HCT116 (cell line): ENCODE results near the gene GP9. TPM values are rescaled to one million over a fixed set of nuclear protein-coding genes. Genes with fewer than 3 reads are reported as not detected.

ENCODE experiments used
- ATAC-seq: fragments of 200-7000 bp; cut with Tn5 transposase; 2 replicates; pipeline ENCODE4 v1.9.1; 2020; ENCODE audit warnings: mild to moderate bottlenecking, moderate library complexity
- BruUV-seq: library from RNA; stranded (reverse); fragments of 400-500 nt; replicated peaks from 2 replicates; lab custom pipeline; 2021; lab: Mats Ljungman, UMichigan
- CTCF ChIA-PET: fragments of 300-600 bp; sonication (Branson Sonifier 250); formaldehyde crosslinking; loops from one replicate; lab custom pipeline; 2021; ENCODE audit warnings: antibody characterized with exemption; lab: Charles Lee
- POLR2A ChIA-PET: fragments of 300-600, 350-600 bp; sonication (Branson Sonifier 250); formaldehyde crosslinking; loops from one replicate; lab custom pipeline; 2021; ENCODE audit warnings: antibody characterized with exemption; lab: Charles Lee
- RAD21 ChIA-PET, 2 experiments: fragments of 300-600 bp; sonication (Branson Sonifier 250); formaldehyde crosslinking; loops; one replicate each; lab custom pipeline; 2023; ENCODE audit warnings: low total read pairs in 2 of 2; ENCODE audit not compliant: uncharacterized antibody in 2 of 2, unreplicated experiment in 2 of 2, low non-redundant PET in 1 of 2; lab: Charles Lee
- DNase-seq: peaks from one replicate; pipeline ENCODE4 v3.0.0-alpha.2; 2010; ENCODE audit warnings: low read depth, low spot score
- H2AFZ ChIP-seq: fragments of 200-600 bp; shearing (Covaris generic), sonication (generic); 2 replicates; pipeline ENCODE4 v1.6.1; 2017; ENCODE audit warnings: low read depth, mixed run types, mixed read lengths, antibody characterized with exemption, low read length; ENCODE audit not compliant: poor library complexity, severe bottlenecking
- H3K27ac ChIP-seq: 2 replicates; pipeline ENCODE4 v1.5.1; 2012; ENCODE audit warnings: low read depth, low read length
- H3K27me3 ChIP-seq: fragments of 200-600 bp; sonication (generic); 2 replicates; pipeline ENCODE4 v1.6.1; 2016; ENCODE audit warnings: mixed run types, low read length, mixed read lengths; ENCODE audit not compliant: insufficient read depth
- H3K36me3 ChIP-seq, 2 experiments: fragments of 200-500 bp in 1 of 2; fragments of 200-600 bp in 1 of 2; sonication (Bioruptor generic) in 1 of 2; sonication (generic) in 1 of 2; 2 replicates each; pipeline versions ENCODE4 v1.5.1 to v1.6.1; 2014 to 2016; ENCODE audit warnings: low read length in 2 of 2, inconsistent platforms in 1 of 2, mixed read lengths in 1 of 2, mixed run types in 1 of 2; ENCODE audit not compliant: insufficient read depth in 2 of 2, control insufficient read depth in 1 of 2
- H3K4me1 ChIP-seq, 2 experiments: fragments of 200-600 bp in 1 of 2; sonication (generic) in 1 of 2; 2 replicates each; pipeline versions ENCODE4 v1.5.1 to v1.6.1; 2012 to 2017; ENCODE audit warnings: low read length in 2 of 2, inconsistent platforms in 1 of 2, mild to moderate bottlenecking in 1 of 2, mixed read lengths in 1 of 2, mixed run types in 1 of 2, moderate library complexity in 1 of 2; ENCODE audit not compliant: insufficient read depth in 2 of 2, control insufficient read depth in 1 of 2
- H3K4me2 ChIP-seq: fragments of 200-600 bp; sonication (generic); 2 replicates; pipeline ENCODE4 v1.6.1; 2017; ENCODE audit warnings: mixed run types, low read length, mixed read lengths
- H3K4me3 ChIP-seq, 2 experiments: fragments of 200-600 bp in 1 of 2; sonication (generic) in 1 of 2; replicated peaks in 1 of 2; 2 replicates each; pipeline ENCODE4 v1.5.1; 2011 to 2016; ENCODE audit warnings: low read length in 2 of 2, control low read depth in 1 of 2, low read depth in 1 of 2, mild to moderate bottlenecking in 1 of 2, mixed read lengths in 1 of 2, mixed run types in 1 of 2
- H3K79me2 ChIP-seq: fragments of 200-600 bp; sonication (generic); 2 replicates; pipeline ENCODE4 v1.6.1; 2017; ENCODE audit warnings: mild to moderate bottlenecking, mixed run types, low read length, moderate library complexity, mixed read lengths; ENCODE audit not compliant: insufficient read depth
- H3K9ac ChIP-seq: fragments of 200-600 bp; sonication (generic); 2 replicates; pipeline ENCODE4 v1.6.1; 2016; ENCODE audit warnings: low read length, mixed read lengths
- H3K9me2 ChIP-seq: fragments of 200-600 bp; sonication (generic), shearing (Covaris generic); 2 replicates; pipeline ENCODE4 v1.6.1; 2017; ENCODE audit warnings: mixed run types, mild to moderate bottlenecking, moderate library complexity; ENCODE audit not compliant: insufficient read depth
- H3K9me3 ChIP-seq, 2 experiments: fragments of 200-500 bp in 1 of 2; fragments of 200-600 bp in 1 of 2; sonication (Bioruptor generic) in 1 of 2; sonication (generic) in 1 of 2; 2 replicates each; pipeline ENCODE4 v1.6.1; 2014 to 2017; ENCODE audit warnings: low read length in 2 of 2, mixed read lengths in 2 of 2, inconsistent platforms in 1 of 2, low read depth in 1 of 2, mild to moderate bottlenecking in 1 of 2, mixed run types in 1 of 2, moderate library complexity in 1 of 2; ENCODE audit not compliant: control insufficient read depth in 1 of 2, insufficient read depth in 1 of 2
- H4K20me1 ChIP-seq: fragments of 200-600 bp; sonication (generic), shearing (Covaris generic); 2 replicates; pipeline ENCODE4 v1.6.1; 2017; ENCODE audit warnings: mixed run types, mild to moderate bottlenecking, moderate library complexity; ENCODE audit not compliant: insufficient read depth
- CBX3 ChIP-seq: IDR thresholded peaks from 2 replicates; pipeline ENCODE4 v1.6.1; 2012; ENCODE audit warnings: low read depth
- EGR1 ChIP-seq: IDR thresholded peaks from 2 replicates; pipeline ENCODE4 v1.6.1; 2012; ENCODE audit warnings: low read depth
- ELF1 ChIP-seq: IDR thresholded peaks from 2 replicates; pipeline ENCODE4 v1.6.1; 2012; ENCODE audit warnings: low read depth, borderline replicate concordance
- EZH2 ChIP-seq: fragments of 200-600 bp; sonication (generic); IDR thresholded peaks from 2 replicates; pipeline ENCODE4 v1.6.1; 2017; ENCODE audit warnings: antibody characterized with exemption, mixed run types
- EZH2phosphoT487 ChIP-seq: fragments of 200-600 bp; IDR thresholded peaks from 2 replicates; pipeline ENCODE4 v1.6.1; 2018; ENCODE audit warnings: antibody characterized with exemption, borderline replicate concordance
- FOSL1 ChIP-seq: IDR thresholded peaks from 2 replicates; pipeline ENCODE4 v1.6.1; 2012; ENCODE audit warnings: low read depth
- MAX ChIP-seq: IDR thresholded peaks from 2 replicates; pipeline ENCODE4 v1.6.1; 2012
- POLR2AphosphoS5 ChIP-seq: IDR thresholded peaks from 2 replicates; pipeline ENCODE4 v1.6.1; 2011; ENCODE audit warnings: mild to moderate bottlenecking, low read depth, low read length, moderate library complexity
- REST ChIP-seq: IDR thresholded peaks from 2 replicates; pipeline ENCODE4 v1.6.1; 2012; ENCODE audit warnings: low read depth
- SIN3A ChIP-seq: IDR thresholded peaks from 2 replicates; pipeline ENCODE4 v1.6.1; 2012; ENCODE audit warnings: low read depth
- SP1 ChIP-seq: IDR thresholded peaks from 2 replicates; pipeline ENCODE4 v1.6.1; 2012; ENCODE audit warnings: low read depth
- SRF ChIP-seq: IDR thresholded peaks from 2 replicates; pipeline ENCODE4 v1.6.1; 2012; ENCODE audit warnings: low read depth
- YY1 ChIP-seq: IDR thresholded peaks from 2 replicates; pipeline ENCODE4 v1.6.1; 2011; ENCODE audit warnings: low read length, low read depth, moderate library complexity, mild to moderate bottlenecking; ENCODE audit not compliant: insufficient replicate concordance; ENCODE audit errors: extremely low read depth
- ZFX ChIP-seq: fragments of 450-650 bp; IDR thresholded peaks from 2 replicates; pipeline ENCODE4 v1.6.1; 2017
- intact Hi-C: fragments of 100-400 bp; cut with micrococcal nuclease; formaldehyde crosslinking; loops from 2 replicates; pipeline ENCODE4 v1.10.0; 2022
- total RNA-seq: library from RNA; stranded (reverse); gene quantifications from one replicate; pipeline ENCODE4 v1.2.1, GENCODE V29; 2021; ENCODE audit not compliant: unreplicated experiment
- TF ChIP-seq, protein P1 (sequence below): IDR thresholded peaks from 2 replicates; pipeline ENCODE4 v1.6.1; 2011; ENCODE audit warnings: mild to moderate bottlenecking, low read length, moderate library complexity; ENCODE audit not compliant: insufficient replicate concordance; ENCODE audit errors: extremely low read depth
- TF ChIP-seq, protein P2 (sequence below), 3 experiments: fragments of 200-600 bp in 1 of 3; sonication (generic) in 1 of 3; IDR thresholded peaks in 2 of 3; conservative IDR thresholded peaks in 1 of 3; 2 replicates each; pipeline ENCODE4 v1.5.1; 2012 to 2017; ENCODE audit warnings: low read depth in 2 of 3, low read length in 2 of 3, antibody characterized with exemption in 1 of 3, borderline replicate concordance in 1 of 3, control low read depth in 1 of 3, mild to moderate bottlenecking in 1 of 3, mixed read lengths in 1 of 3, mixed run types in 1 of 3, moderate library complexity in 1 of 3; ENCODE audit not compliant: insufficient read depth in 1 of 3
- TF ChIP-seq, protein P3 (sequence below): IDR thresholded peaks from 2 replicates; pipeline ENCODE4 v1.6.1; 2012

The GP9 gene
- total RNA-seq, 1 experiment from 2014 or later, result not detected

DNA sequence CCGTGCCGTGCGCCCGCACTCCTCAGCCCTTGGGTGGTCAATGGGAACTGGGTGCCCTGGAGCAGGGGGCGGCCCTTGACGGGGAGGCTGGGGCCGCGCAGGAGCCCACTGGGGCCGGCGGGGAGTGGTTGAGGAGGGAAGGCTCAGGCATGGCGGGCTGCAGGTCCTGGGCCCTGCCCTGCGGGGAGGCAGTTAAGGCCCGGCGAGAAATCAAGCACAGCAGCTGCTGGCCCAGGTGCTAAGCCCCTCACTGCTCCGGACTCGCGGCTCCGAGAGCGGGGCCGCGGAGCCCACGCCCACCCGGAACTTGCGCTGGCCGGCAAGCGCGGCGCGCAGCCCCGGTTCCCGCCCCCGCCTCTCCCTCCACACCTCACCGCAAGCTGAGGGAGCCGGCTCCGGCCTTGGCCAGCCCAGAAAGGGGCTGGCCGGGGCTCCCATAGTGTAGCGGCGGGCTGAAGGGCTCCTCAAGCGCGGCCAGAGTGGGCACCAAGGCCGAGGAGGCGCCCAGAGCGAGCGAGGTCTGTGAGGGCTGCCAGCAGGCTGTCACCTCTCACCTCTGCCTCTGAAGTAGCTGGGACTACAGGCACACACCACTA is 7.8 kb downstream of the GP9 start:
- Histone ChIP-seq H3K4me3 (no peak overlapping the region), H3K27ac (no peak overlapping the region), H3K4me2 (no peak overlapping the region), H3K9me2 (no peaks in the 10 kb centered on the region), H4K20me1 (no peaks in the 10 kb centered on the region), H3K9me3 (no peaks in the 10 kb centered on the region), H3K36me3 (no peaks in the 10 kb centered on the region), H3K4me1 (no peaks in the 10 kb centered on the region), H3K27me3 (no peaks in the 10 kb centered on the region), H3K9ac (no peak overlapping the region), H3K79me2 (no peaks in the 10 kb centered on the region), H2AFZ (no peak overlapping the region)
- BruUV-seq, result no TSS peak
- DNase-seq (no peak), ATAC-seq (no peak)
- TF ChIP-seq SIN3A, result no peak
- TF ChIP-seq SP1, result no peak
- no peak for TF ChIP-seq EZH2
- TF ChIP-seq, protein P1, sequence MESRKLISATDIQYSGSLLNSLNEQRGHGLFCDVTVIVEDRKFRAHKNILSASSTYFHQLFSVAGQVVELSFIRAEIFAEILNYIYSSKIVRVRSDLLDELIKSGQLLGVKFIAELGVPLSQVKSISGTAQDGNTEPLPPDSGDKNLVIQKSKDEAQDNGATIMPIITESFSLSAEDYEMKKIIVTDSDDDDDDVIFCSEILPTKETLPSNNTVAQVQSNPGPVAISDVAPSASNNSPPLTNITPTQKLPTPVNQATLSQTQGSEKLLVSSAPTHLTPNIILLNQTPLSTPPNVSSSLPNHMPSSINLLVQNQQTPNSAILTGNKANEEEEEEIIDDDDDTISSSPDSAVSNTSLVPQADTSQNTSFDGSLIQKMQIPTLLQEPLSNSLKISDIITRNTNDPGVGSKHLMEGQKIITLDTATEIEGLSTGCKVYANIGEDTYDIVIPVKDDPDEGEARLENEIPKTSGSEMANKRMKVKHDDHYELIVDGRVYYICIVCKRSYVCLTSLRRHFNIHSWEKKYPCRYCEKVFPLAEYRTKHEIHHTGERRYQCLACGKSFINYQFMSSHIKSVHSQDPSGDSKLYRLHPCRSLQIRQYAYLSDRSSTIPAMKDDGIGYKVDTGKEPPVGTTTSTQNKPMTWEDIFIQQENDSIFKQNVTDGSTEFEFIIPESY, result no peak
- no peak for TF ChIP-seq REST
- no peak for TF ChIP-seq ZFX
- no peak for TF ChIP-seq EGR1
- TF ChIP-seq, protein P2, sequence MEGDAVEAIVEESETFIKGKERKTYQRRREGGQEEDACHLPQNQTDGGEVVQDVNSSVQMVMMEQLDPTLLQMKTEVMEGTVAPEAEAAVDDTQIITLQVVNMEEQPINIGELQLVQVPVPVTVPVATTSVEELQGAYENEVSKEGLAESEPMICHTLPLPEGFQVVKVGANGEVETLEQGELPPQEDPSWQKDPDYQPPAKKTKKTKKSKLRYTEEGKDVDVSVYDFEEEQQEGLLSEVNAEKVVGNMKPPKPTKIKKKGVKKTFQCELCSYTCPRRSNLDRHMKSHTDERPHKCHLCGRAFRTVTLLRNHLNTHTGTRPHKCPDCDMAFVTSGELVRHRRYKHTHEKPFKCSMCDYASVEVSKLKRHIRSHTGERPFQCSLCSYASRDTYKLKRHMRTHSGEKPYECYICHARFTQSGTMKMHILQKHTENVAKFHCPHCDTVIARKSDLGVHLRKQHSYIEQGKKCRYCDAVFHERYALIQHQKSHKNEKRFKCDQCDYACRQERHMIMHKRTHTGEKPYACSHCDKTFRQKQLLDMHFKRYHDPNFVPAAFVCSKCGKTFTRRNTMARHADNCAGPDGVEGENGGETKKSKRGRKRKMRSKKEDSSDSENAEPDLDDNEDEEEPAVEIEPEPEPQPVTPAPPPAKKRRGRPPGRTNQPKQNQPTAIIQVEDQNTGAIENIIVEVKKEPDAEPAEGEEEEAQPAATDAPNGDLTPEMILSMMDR (IDR thresholded peaks at IDR 0.05 in 2 of 3, conservative IDR thresholded peaks at IDR 0.05 in 1 of 3; ENCODE audit: borderline replicate concordance in 1 of 3, insufficient read depth in 1 of 3, low read depth in 2 of 3, low read length in 2 of 3), result no peak
- TF ChIP-seq ELF1, result no peak
- TF ChIP-seq CBX3, result no peak
- TF ChIP-seq POLR2AphosphoS5, result no peak
- no peak for TF ChIP-seq YY1
- no peak for TF ChIP-seq FOSL1
- TF ChIP-seq EZH2phosphoT487, result no peak
- TF ChIP-seq SRF, result no peak
- TF ChIP-seq, protein P3, sequence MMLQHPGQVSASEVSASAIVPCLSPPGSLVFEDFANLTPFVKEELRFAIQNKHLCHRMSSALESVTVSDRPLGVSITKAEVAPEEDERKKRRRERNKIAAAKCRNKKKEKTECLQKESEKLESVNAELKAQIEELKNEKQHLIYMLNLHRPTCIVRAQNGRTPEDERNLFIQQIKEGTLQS, result no peak
- no peak for TF ChIP-seq MAX
- ChIA-PET RAD21 (no interaction called here), CTCF (interaction anchor here (1.5 kb wide), 1 partner anchor 15 kb away, joined by 4 read pairs; no protein-coding TSS in a partner anchor), POLR2A (interaction anchor here (1.2 kb wide), 1 partner anchor 181 kb away, joined by 3 read pairs; the partner anchor contains the start of gene COPG1)
- intact Hi-C loops, result no loop called here
